Suprapubic skin (tissue), 4 donors: Measurements from ENCODE around the gene WIF1. TPM values are rescaled to one million over a fixed set of nuclear protein-coding genes. Genes with fewer than 3 reads are reported as not detected.

Experiments used
- DNase-seq, 2 donors: peaks; one replicate each; pipeline ENCODE4 v3.0.0-alpha.2; 2019; ENCODE audit warnings: low spot score in 2 of 2
- H3K27ac ChIP-seq: fragments of 200-600 bp; sonication (generic); one replicate; pipeline ENCODE4 v1.5.1; 2019
- H3K27me3 ChIP-seq: fragments of 200-600 bp; sonication (generic); one replicate; pipeline ENCODE4 v1.5.1; 2019
- H3K36me3 ChIP-seq: fragments of 200-600 bp; sonication (generic); one replicate; pipeline ENCODE4 v1.5.1; 2019
- H3K4me1 ChIP-seq: fragments of 200-600 bp; sonication (generic); one replicate; pipeline ENCODE4 v1.5.1; 2019
- H3K4me3 ChIP-seq: fragments of 200-600 bp; sonication (generic); one replicate; pipeline ENCODE4 v1.5.1; 2019; ENCODE audit warnings: mild to moderate bottlenecking
- H3K9me3 ChIP-seq: fragments of 200-600 bp; sonication (generic); one replicate; pipeline ENCODE4 v1.5.1; 2019
- CTCF ChIP-seq, 2 donors: fragments of 200-600 bp in 1 of 2; fragments of 450-650 bp in 1 of 2; sonication (generic) in 1 of 2; IDR thresholded peaks; one replicate each; pipeline ENCODE4 v1.5.1; 2016 to 2019; ENCODE audit warnings: antibody characterized with exemption in 2 of 2, mild to moderate bottlenecking in 1 of 2, moderate library complexity in 1 of 2
- EP300 ChIP-seq: sonication (generic); formaldehyde crosslinking; IDR thresholded peaks from one replicate; pipeline ENCODE4 v1.6.1; 2017; ENCODE audit warnings: antibody characterized with exemption
- POLR2A ChIP-seq, 2 donors: fragments of 450-650 bp; IDR thresholded peaks; one replicate each; pipeline ENCODE4 v1.6.1; 2017; ENCODE audit warnings: antibody characterized with exemption in 2 of 2, mild to moderate bottlenecking in 2 of 2, moderate library complexity in 2 of 2
- POLR2AphosphoS5 ChIP-seq, 3 donors: sonication (generic); formaldehyde crosslinking; IDR thresholded peaks; one replicate each; pipeline ENCODE4 v1.6.1; 2017; ENCODE audit warnings: antibody characterized with exemption in 3 of 3
- WGBS: methylation state at CpG from one replicate; pipeline ENCODE4 v1.1.5; 2018; 5-methylcytosine and 5-hydroxymethylcytosine counted together
- total RNA-seq, 4 donors: library from RNA; depleted of rRNA; stranded (reverse); fragments of >200 nt; gene quantifications; one replicate each; pipeline ENCODE4 v1.1.0, GENCODE V29; 2016

Gene WIF1
- total RNA-seq, 4 donors from 2014 or later = 0.34 to 3.0 (median 0.79) TPM

- Histone ChIP-seq H3K27ac (no peak overlapping the region), H3K4me1 (no peaks in the 10 kb centered on the region), H3K27me3 (no peaks in the 10 kb centered on the region), H3K36me3 (no peaks in the 10 kb centered on the region), H3K4me3 (no peak overlapping the region), H3K9me3 (no peaks in the 10 kb centered on the region)
- no peak for DNase-seq
- TF ChIP-seq EP300 (no peak), POLR2A (IDR thresholded peaks at IDR 0.05) (no peak), CTCF (IDR thresholded peaks at IDR 0.05) (no peak), POLR2AphosphoS5 (IDR thresholded peaks at IDR 0.05) (no peak)
- WGBS = 31% methylated on average over 2 of the region's 2 CpGs
Observed at GRCh38 chr12:65010437-65010836, 110.7 kb downstream of the WIF1 start.

DNA sequence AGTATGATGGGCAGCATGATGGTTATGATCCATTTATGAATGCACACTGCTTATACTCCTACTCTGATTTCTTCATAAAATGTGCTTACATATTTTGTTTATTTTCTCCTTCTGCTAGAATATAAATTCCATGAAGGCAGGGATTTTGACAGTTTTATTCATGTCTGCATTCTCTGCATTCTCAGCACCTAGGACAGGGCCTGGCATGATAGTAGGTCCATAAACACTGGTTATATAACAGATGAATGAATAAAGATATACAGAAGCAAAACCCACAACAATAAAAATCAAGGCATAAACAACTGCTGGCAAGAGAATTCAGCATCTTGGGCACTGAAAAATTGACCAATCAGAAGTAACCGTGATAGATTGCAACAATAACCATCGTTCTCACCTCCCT is 115.4 kb downstream of the WIF1 start:
- no peaks in the 10 kb centered on the region for H3K27me3 ChIP-seq
- H3K36me3 ChIP-seq = no peaks in the 10 kb centered on the region
- no peak for DNase-seq
- TF ChIP-seq POLR2AphosphoS5 (IDR thresholded peaks at IDR 0.05) (no peak), CTCF (IDR thresholded peaks at IDR 0.05) (no peak), POLR2A (IDR thresholded peaks at IDR 0.05) (no peak), EP300 (no peak)
- H3K4me3 ChIP-seq = no peak overlapping the region
- H3K4me1 ChIP-seq = no peaks in the 10 kb centered on the region
- no peak overlapping the region for H3K27ac ChIP-seq
- 98% methylated on average over 2 of the region's 2 CpGs for WGBS
- H3K9me3 ChIP-seq = no peaks in the 10 kb centered on the region

GRCh38 chr12:65004270-65004669 is 116.8 kb downstream of the WIF1 start:
- Histone ChIP-seq H3K4me3 (no peak overlapping the region), H3K27me3 (no peaks in the 10 kb centered on the region), H3K4me1 (no peaks in the 10 kb centered on the region), H3K9me3 (no peaks in the 10 kb centered on the region), H3K27ac (no peak overlapping the region), H3K36me3 (no peaks in the 10 kb centered on the region)
- 20% methylated on average over 1 of the region's 1 CpG for WGBS
- TF ChIP-seq EP300 (no peak), POLR2A (IDR thresholded peaks at IDR 0.05) (no peak), CTCF (IDR thresholded peaks at IDR 0.05) (no peak)
- DNase-seq = no peak

Other genes starting within 250 kb of the WIF1 start
- 10 to 100 TPM; 24.8 to 44.6 (median 37.4) TPM for gene LEMD3, start 48.3 kb upstream of the WIF1 start, total RNA-seq
- 10 to 100 TPM in 2 of 4 donors, 1 to 10 TPM in 2; 5.2 to 16.9 (median 9.8) TPM for gene MSRB3, start 157.4 kb upstream of the WIF1 start, total RNA-seq